Measurements from ENCODE around the gene HSPH1.

GRCh38 chr13:31182987-31183386 lies 21.3 kb upstream of the HSPH1 start:
- TF ChIP-seq CTCF (IDR thresholded peaks at IDR 0.05) = no peak
- TF ChIP-seq EZH2 (IDR thresholded peaks at IDR 0.05) = no peak

Measured in neural progenitor cell (in vitro differentiated cells).